Neural crest cell (in vitro differentiated cells): Measurements from ENCODE around the gene HTR3C. TPM values are rescaled to one million over a fixed set of nuclear protein-coding genes. Genes with fewer than 3 reads are reported as not detected.
"Not testable (repeated sequence)": the region's sequence is repeated elsewhere in the genome, so short reads cannot be mapped to it uniquely, and the experiment has no call there.

Source experiments
- DNase-seq: peaks from one replicate; pipeline ENCODE4 v3.0.0; 2021; ENCODE audit warnings: low read depth, mixed read lengths, low spot score
- H3K27ac Mint-ChIP-seq: one replicate; pipeline ENCODE4 v1.8.0; 2021; ENCODE audit warnings: mild to moderate bottlenecking, mixed read lengths; ENCODE audit not compliant: unreplicated experiment
- H3K27me3 Mint-ChIP-seq: 2 replicates; pipeline ENCODE4 v1.8.0; 2021; ENCODE audit warnings: low read depth, mild to moderate bottlenecking, mixed read lengths
- H3K36me3 Mint-ChIP-seq: 2 replicates; pipeline ENCODE4 v1.8.0; 2021; ENCODE audit warnings: low read depth, mild to moderate bottlenecking, mixed read lengths
- H3K4me1 Mint-ChIP-seq: 2 replicates; pipeline ENCODE4 v1.8.0; 2021; ENCODE audit warnings: mixed read lengths
- H3K4me3 Mint-ChIP-seq: one replicate; pipeline ENCODE4 v1.8.0; 2021; ENCODE audit warnings: mild to moderate bottlenecking, mixed read lengths
- H3K9me3 Mint-ChIP-seq: 2 replicates; pipeline ENCODE4 v1.8.0; 2021; ENCODE audit warnings: mixed read lengths
- CTCF ChIP-seq: fragments of 200-600 bp; sonication (generic); conservative IDR thresholded peaks from 2 replicates; pipeline ENCODE4 v1.5.0; 2021; ENCODE audit warnings: antibody characterized with exemption, mild to moderate bottlenecking
- total RNA-seq: library from RNA; stranded (reverse); gene quantifications from 2 replicates; pipeline ENCODE4 v1.2.1, GENCODE V29; 2021

The HTR3C gene
- total RNA-seq, 1 donor from 2014 or later, result not detected

- Mint-ChIP-seq H3K9me3 (no peaks in the 10 kb centered on the region), H3K4me1 (no peaks in the 10 kb centered on the region), H3K4me3 (no peak overlapping the region), H3K36me3 (no peaks in the 10 kb centered on the region), H3K27me3 (peaks cover 3% of the 10 kb centered on the region), H3K27ac (no peak overlapping the region)
- no peak for DNase-seq
- TF ChIP-seq CTCF, result no peak
Observed at GRCh38 chr3:184059424-184059823, 6.6 kb downstream of the HTR3C start.

- TF ChIP-seq CTCF, result no peak
- no peaks in the 10 kb centered on the region for H3K36me3 Mint-ChIP-seq
- H3K9me3 Mint-ChIP-seq, result no peaks in the 10 kb centered on the region
- DNase-seq, result no peak
- H3K27me3 Mint-ChIP-seq, result peaks cover 3% of the 10 kb centered on the region
- H3K27ac Mint-ChIP-seq, result no peak overlapping the region
- no peaks in the 10 kb centered on the region for H3K4me1 Mint-ChIP-seq
- H3K4me3 Mint-ChIP-seq, result no peak overlapping the region
Observed at GRCh38 chr3:184062637-184063036, 9.8 kb downstream of the HTR3C start.

- no peak for TF ChIP-seq CTCF
- no peak overlapping the region for H3K4me3 Mint-ChIP-seq
- DNase-seq, result no peak
- peaks cover 3% of the 10 kb centered on the region for H3K27me3 Mint-ChIP-seq
- no peak overlapping the region for H3K27ac Mint-ChIP-seq
- no peaks in the 10 kb centered on the region for H3K36me3 Mint-ChIP-seq
- H3K9me3 Mint-ChIP-seq, result peaks cover 7% of the 10 kb centered on the region
- H3K4me1 Mint-ChIP-seq, result no peaks in the 10 kb centered on the region
Observed at GRCh38 chr3:184066211-184066610, 13.4 kb downstream of the HTR3C start.

- peaks cover 7% of the 10 kb centered on the region for H3K9me3 Mint-ChIP-seq
- no peak for TF ChIP-seq CTCF
- no peaks in the 10 kb centered on the region for H3K4me1 Mint-ChIP-seq
Observed at GRCh38 chr3:184067573-184068055, 14.8 kb downstream of the HTR3C start.

GRCh38 chr3:184068344-184068743 lies 15.5 kb downstream of the HTR3C start:
- TF ChIP-seq CTCF, result no peak
- no peak for DNase-seq
- peaks cover 7% of the 10 kb centered on the region for H3K9me3 Mint-ChIP-seq

More at GRCh38 chr3:184067573-184068055, 14.8 kb downstream of the HTR3C start:
- no peak for DNase-seq
- Mint-ChIP-seq H3K36me3 (no peaks in the 10 kb centered on the region), H3K4me3 (no peak overlapping the region), H3K27ac (no peak overlapping the region), H3K27me3 (peaks cover 3% of the 10 kb centered on the region)

GRCh38 chr3:184071142-184071541 lies 18.3 kb downstream of the HTR3C start:
- not testable (repeated sequence) for H3K27me3 Mint-ChIP-seq, H3K9me3 Mint-ChIP-seq, H3K36me3 Mint-ChIP-seq, H3K4me1 Mint-ChIP-seq, DNase-seq, H3K27ac Mint-ChIP-seq, H3K4me3 Mint-ChIP-seq

More at GRCh38 chr3:184068344-184068743, 15.5 kb downstream of the HTR3C start:
- Mint-ChIP-seq H3K27ac (no peak overlapping the region), H3K4me3 (no peak overlapping the region), H3K36me3 (no peaks in the 10 kb centered on the region), H3K27me3 (peaks cover 6% of the 10 kb centered on the region), H3K4me1 (no peaks in the 10 kb centered on the region)
